ENCODE data around the gene C6orf47. TPM values are rescaled to one million over a fixed set of nuclear protein-coding genes. Genes with fewer than 3 reads are reported as not detected.

Gene C6orf47
- total RNA-seq, 4 donors from 2014 or later, result 6.2 to 31.9 (median 24.6) TPM

DNA sequence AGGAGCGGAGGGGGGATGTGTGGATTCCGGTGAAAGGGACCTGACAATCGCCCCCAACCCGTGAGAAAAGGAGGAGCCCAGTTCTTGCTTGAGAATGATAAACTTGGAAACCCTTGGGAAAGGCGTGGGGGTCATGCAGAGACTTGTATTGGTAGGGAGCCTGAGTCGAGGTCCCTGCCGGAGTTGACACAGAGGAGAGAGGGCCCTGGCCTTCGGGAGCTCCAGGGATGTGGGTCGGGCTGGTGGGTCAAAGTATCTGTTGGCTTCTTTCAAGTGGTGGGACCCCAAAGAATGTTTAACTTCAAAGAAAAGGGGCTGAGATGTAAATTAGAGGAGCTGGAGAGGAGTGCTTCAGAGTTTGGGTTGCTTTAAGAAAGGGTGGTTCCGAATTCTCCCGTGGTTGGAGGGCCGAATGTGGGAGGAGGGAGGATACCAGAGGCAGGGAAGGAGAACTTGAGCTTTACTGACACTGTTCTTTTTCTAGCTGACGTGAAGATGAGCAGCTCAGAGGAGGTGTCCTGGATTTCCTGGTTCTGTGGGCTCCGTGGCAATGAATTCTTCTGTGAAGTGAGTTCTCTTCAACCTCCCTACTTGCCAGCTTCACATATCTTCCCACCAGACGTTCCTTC lies 5.9 kb upstream of the C6orf47 start:
- H3K9me3 ChIP-seq, result no peaks in the 10 kb centered on the region
- H3K27ac ChIP-seq, result peak overlapping the region; percentile 91 to 97
- H3K4me1 ChIP-seq, result peaks cover 8 to 16% of the 10 kb centered on the region in 2 donors
- peak overlapping the region; percentile 91 to 93 for H3K4me3 ChIP-seq
- no peak for TF ChIP-seq POLR2A (IDR thresholded peaks at IDR 0.05)
- TF ChIP-seq, protein P1, sequence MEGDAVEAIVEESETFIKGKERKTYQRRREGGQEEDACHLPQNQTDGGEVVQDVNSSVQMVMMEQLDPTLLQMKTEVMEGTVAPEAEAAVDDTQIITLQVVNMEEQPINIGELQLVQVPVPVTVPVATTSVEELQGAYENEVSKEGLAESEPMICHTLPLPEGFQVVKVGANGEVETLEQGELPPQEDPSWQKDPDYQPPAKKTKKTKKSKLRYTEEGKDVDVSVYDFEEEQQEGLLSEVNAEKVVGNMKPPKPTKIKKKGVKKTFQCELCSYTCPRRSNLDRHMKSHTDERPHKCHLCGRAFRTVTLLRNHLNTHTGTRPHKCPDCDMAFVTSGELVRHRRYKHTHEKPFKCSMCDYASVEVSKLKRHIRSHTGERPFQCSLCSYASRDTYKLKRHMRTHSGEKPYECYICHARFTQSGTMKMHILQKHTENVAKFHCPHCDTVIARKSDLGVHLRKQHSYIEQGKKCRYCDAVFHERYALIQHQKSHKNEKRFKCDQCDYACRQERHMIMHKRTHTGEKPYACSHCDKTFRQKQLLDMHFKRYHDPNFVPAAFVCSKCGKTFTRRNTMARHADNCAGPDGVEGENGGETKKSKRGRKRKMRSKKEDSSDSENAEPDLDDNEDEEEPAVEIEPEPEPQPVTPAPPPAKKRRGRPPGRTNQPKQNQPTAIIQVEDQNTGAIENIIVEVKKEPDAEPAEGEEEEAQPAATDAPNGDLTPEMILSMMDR (IDR thresholded peaks at IDR 0.05), result no peak
- no peak for DNase-seq
- no peaks in the 10 kb centered on the region for H3K27me3 ChIP-seq
- H3K36me3 ChIP-seq, result no peaks in the 10 kb centered on the region
- intact Hi-C loops (cut with DNase I; ENCODE audit: low total_unique reads), result no loop called here

DNA sequence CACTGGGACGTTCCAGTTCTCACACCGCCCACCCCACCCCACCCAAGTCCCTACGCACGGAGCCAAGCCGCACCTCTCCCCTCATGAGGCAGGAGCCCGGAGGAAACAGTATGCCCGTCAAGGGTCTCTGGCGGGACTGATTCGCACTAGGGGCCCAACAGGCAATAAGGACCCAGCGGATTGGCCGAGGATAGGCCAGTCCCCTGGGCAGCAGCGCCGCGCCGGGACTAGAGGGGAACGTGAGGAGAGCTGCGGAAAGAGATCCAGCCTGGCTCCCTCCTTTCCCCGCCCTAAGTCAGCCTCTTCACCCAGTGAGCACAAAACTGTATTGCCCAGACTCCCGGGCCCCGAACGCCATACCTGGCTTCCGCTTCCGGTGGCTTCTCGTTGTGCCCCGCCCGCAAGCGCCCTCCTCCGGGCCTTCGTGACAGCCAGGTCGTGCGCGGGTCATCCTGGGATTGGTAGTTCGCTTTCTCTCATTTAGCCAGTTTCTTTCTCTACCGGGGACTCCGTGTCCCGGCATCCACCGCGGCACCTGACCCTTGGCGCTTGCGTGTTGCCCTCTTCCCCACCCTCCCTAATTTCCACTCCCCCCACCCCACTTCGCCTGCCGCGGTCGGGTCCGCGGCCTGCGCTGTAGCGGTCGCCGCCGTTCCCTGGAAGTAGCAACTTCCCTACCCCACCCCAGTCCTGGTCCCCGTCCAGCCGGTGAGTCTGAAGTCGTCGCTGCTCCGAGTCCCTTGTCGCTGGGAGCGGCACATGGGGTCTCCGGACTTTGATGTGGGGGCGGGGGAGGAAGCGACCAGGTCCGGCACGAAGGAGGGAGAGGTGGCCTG lies 5.1 kb upstream of the C6orf47 start, which contains the start of gene CSNK2B:
TSS of gene CSNK2B (plus strand) at position 580 of the 836 bp plus-strand sequence. CDS start 752 bp downstream, outside the sequence.
- Histone ChIP-seq H3K9me3 (no peaks in the 10 kb centered on the region), H3K4me3 (peak within 1 kb of the TSS; percentile 91 to 93), H3K4me1 (peaks cover 8 to 16% of the 10 kb centered on the region in 2 donors), H3K27me3 (no peaks in the 10 kb centered on the region), H3K36me3 (no peaks in the 10 kb centered on the region), H3K27ac (peak within 1 kb of the TSS; percentile 91 to 97)
- TF ChIP-seq, protein P1 (IDR thresholded peaks at IDR 0.05), result peak in 3 of 4 experiments; percentile 20 to 28 (median 21)
- peak; percentile 79 to 80 for TF ChIP-seq POLR2A (IDR thresholded peaks at IDR 0.05)
- DNase-seq, result peak; percentile 98
- intact Hi-C loops (cut with DNase I; ENCODE audit: low total_unique reads), result no loop called here

DNA sequence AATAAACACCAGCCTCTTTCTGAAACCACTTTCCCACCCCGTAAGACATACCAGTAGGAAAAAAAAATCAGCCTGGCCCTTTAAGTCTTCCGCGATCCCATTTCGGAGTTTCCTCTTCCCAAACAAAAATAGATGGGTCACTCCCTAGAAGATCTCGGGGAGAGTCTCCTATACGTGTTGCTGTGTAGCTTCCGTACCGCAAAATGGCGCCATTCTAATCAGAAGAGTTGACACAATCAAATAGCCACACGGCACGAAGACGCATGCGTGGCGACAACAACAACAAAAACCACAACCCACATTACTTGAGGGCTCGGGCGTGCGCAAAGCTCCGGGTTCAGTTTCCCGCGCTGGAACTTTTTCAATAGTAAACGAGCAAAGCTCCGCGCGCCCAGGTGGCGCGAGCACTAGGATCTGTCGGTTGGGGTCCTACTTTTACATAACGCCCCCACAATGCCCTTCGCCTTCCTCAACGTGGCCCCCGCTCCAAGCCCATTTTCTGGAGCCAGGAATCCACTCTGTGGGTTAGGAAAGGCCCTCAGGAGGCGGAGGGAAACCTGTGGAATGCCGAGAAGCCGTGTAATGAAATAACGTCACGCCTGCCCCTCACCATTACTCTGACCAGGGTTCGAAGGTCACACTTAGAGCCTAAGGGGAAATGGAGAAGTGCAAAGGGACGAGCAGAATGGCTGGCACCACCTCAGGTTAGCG lies 4.4 kb upstream of the C6orf47 start, which contains the start of gene GPANK1:
TSS of gene GPANK1 (minus strand) at position 208 of the 711 bp plus-strand sequence. CDS start 519 bp downstream, outside the sequence.
- Histone ChIP-seq H3K27me3 (no peaks in the 10 kb centered on the region), H3K4me3 (peak within 1 kb of the TSS; percentile 91 to 93), H3K9me3 (no peaks in the 10 kb centered on the region), H3K27ac (peak within 1 kb of the TSS; percentile 91 to 97), H3K36me3 (no peaks in the 10 kb centered on the region), H3K4me1 (peaks cover 8 to 16% of the 10 kb centered on the region in 2 donors)
- peak; percentile 35 to 80 for TF ChIP-seq POLR2A (IDR thresholded peaks at IDR 0.05)
- TF ChIP-seq, protein P1 (IDR thresholded peaks at IDR 0.05), result no peak
- peak; percentile 88 to 93 for DNase-seq
- intact Hi-C loops (cut with DNase I; ENCODE audit: low total_unique reads), result no loop called here

DNA sequence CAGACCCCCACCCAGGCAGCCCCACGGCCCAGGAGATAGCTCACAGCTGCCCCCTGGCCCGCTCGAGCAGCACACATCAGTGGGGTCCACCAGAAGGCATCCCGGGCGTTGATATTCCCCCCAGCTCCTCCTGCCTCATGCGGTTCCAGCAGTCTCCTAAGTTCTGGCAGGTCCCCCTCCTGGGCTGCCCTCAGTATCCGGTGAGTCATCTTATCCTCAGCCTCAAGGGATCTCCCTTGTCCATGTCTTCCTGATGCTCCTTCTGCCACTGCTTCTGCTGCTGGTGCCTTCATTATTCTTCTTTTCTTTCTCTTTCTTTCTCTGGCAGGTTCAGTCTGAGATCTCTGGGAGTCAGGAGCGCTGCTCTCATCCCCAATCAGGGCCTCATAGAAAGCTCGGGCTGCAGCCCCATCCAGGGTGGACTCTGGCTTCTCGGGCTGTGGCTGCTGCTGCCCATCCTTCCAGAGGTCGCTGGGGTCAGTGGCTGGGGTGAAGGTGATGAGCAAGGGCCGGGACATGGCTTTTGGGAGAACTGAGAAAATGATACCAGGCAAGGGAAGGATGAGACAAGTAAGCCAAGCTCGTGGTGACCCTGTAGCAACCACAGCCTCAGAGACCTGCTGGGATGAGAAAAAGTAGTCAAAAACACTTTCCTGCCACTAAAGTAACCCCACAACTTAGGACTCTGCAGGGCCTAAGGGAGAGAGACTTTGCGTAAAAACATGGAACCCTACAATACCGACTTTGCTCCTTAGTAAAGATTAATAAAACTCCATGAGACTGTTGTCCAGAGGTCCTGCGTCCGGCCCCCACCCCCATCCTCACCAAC lies 3.6 kb upstream of the C6orf47 start:
- no peaks in the 10 kb centered on the region for H3K27me3 ChIP-seq
- peak overlapping the region; percentile 91 to 93 for H3K4me3 ChIP-seq
- DNase-seq, result peak; percentile 58 to 64
- H3K36me3 ChIP-seq, result no peaks in the 10 kb centered on the region
- peak overlapping the region; percentile 91 to 97 for H3K27ac ChIP-seq
- no peak for TF ChIP-seq POLR2A (IDR thresholded peaks at IDR 0.05)
- TF ChIP-seq, protein P1 (IDR thresholded peaks at IDR 0.05), result no peak
- intact Hi-C loops (cut with DNase I; ENCODE audit: low total_unique reads), result no loop called here
- no peaks in the 10 kb centered on the region for H3K9me3 ChIP-seq
- H3K4me1 ChIP-seq, result peaks cover 8 to 19% of the 10 kb centered on the region in 2 donors

Measured in uterus (tissue), 4 donors.